GM19463 (cell line): ENCODE results near the gene CACNA1B.

Experiments
- ATAC-seq: cut with Tn5 transposase; IDR thresholded peaks from one replicate; pipeline ENCODE4 v1.9.1; 2021; ENCODE audit warnings: mild to moderate bottlenecking, moderate library complexity; ENCODE audit not compliant: unreplicated experiment

The CACNA1B gene

GRCh38 chr9:137918331-137919094 is 40.9 kb downstream of the CACNA1B start:
- ATAC-seq = no peak

GRCh38 chr9:137919095-137919465 is 41.5 kb downstream of the CACNA1B start:
- ATAC-seq = no peak

- no peak for ATAC-seq
Observed at GRCh38 chr9:137919649-137920141, 42.1 kb downstream of the CACNA1B start.

- no peak for ATAC-seq
Observed at GRCh38 chr9:137920753-137921152, 43.2 kb downstream of the CACNA1B start.

- ATAC-seq = no peak
Observed at GRCh38 chr9:137924169-137924568, 46.6 kb downstream of the CACNA1B start.

- ATAC-seq = no peak
Observed at GRCh38 chr9:137924761-137925369, 47.3 kb downstream of the CACNA1B start.

GRCh38 chr9:137943655-137944054 is 66.1 kb downstream of the CACNA1B start:
- no peak for ATAC-seq

GRCh38 chr9:137945581-137945980 is 68.0 kb downstream of the CACNA1B start:
- no peak for ATAC-seq

GRCh38 chr9:137946993-137947392 is 69.4 kb downstream of the CACNA1B start:
- no peak for ATAC-seq

GRCh38 chr9:137948642-137949041 is 71.1 kb downstream of the CACNA1B start:
- ATAC-seq = no peak

- no peak for ATAC-seq
Observed at GRCh38 chr9:137949260-137949659, 71.7 kb downstream of the CACNA1B start.

GRCh38 chr9:137951107-137951506 is 73.5 kb downstream of the CACNA1B start:
- ATAC-seq = no peak

GRCh38 chr9:137951597-137952490 is 74.3 kb downstream of the CACNA1B start:
- ATAC-seq = no peak

- no peak for ATAC-seq
Observed at GRCh38 chr9:137952976-137953666, 75.5 kb downstream of the CACNA1B start.

GRCh38 chr9:137953683-137954438 is 76.3 kb downstream of the CACNA1B start:
- no peak for ATAC-seq

GRCh38 chr9:137955224-137955570 is 77.6 kb downstream of the CACNA1B start:
- ATAC-seq = no peak

GRCh38 chr9:137955586-137955985 is 78.0 kb downstream of the CACNA1B start:
- no peak for ATAC-seq

- no peak for ATAC-seq
Observed at GRCh38 chr9:137956039-137956438, 78.5 kb downstream of the CACNA1B start.

- no peak for ATAC-seq
Observed at GRCh38 chr9:137956688-137957385, 79.3 kb downstream of the CACNA1B start.
